GM10248 (cell line): ENCODE data around the gene HIVEP1.

Experiments used
- CTCF ChIA-PET: fragments of 300-600 bp; sonication (Branson Sonifier 250); formaldehyde crosslinking; extraction: SDS; loops from one replicate; lab custom pipeline; 2021; ENCODE audit warnings: antibody characterized with exemption; lab: Yijun Ruan, JAX
- POLR2A ChIA-PET: fragments of 350-650 bp; sonication (Branson Sonifier 250); formaldehyde crosslinking; extraction: SDS; loops from one replicate; lab custom pipeline; 2020; ENCODE audit warnings: antibody characterized with exemption; lab: Yijun Ruan, JAX
- DNase-seq: peaks from one replicate; pipeline ENCODE4 v3.0.0; 2012; ENCODE audit errors: extremely low spot score
- CTCF ChIP-seq: IDR thresholded peaks from 2 replicates; pipeline ENCODE4 v1.5.1; 2012; ENCODE audit warnings: mild to moderate bottlenecking, low read depth; ENCODE audit errors: extremely low read depth, missing control alignments, control extremely low read depth

The HIVEP1 gene

GRCh38 chr6:12009180-12009685 is 2.9 kb upstream of the HIVEP1 start:
- no peak for DNase-seq
- ChIA-PET CTCF (interaction anchor here (0.6 kb wide), 1 partner anchor 281 kb away, joined by 3 read pairs; the partner anchor contains the start of gene EDN1), POLR2A (no interaction called here)
- TF ChIP-seq CTCF = no peak

- ChIA-PET POLR2A (interaction anchor here (1.1 to 1.5 kb wide), 2 partner anchors 176 to 278 kb away, joined by 4 read pairs; no protein-coding TSS in a partner anchor), CTCF (interaction anchor here (0.6 kb wide), 1 partner anchor 280 kb away, joined by 3 read pairs; the partner anchor contains the start of gene EDN1)
- no peak for TF ChIP-seq CTCF
- DNase-seq = no peak
These were observed 2.1 kb upstream of the HIVEP1 start for GRCh38 chr6:12009876-12010634.

GRCh38 chr6:12010635-12011275 is 1.4 kb upstream of the HIVEP1 start:
- ChIA-PET POLR2A (interaction anchor here (1.1 to 1.5 kb wide), 2 partner anchors 176 to 279 kb away, joined by 4 read pairs; no protein-coding TSS in a partner anchor), CTCF (no interaction called here)
- peak; percentile 19 for DNase-seq
- TF ChIP-seq CTCF = no peak

GRCh38 chr6:12011276-12012037 is 655 bp upstream of the HIVEP1 start:
- CTCF ChIA-PET = no interaction called here
- DNase-seq = peak; percentile 96
- TF ChIP-seq CTCF = no peak
- POLR2A ChIA-PET = interaction anchor here (0.6 to 1.5 kb wide), 4 partner anchors 103 to 280 kb away, joined by 3 to 8 read pairs (median 4); no protein-coding TSS in a partner anchor

GRCh38 chr6:12012558-12013306 is 620 bp downstream of the HIVEP1 start:
- ChIA-PET POLR2A (interaction anchor here (0.5 to 2.3 kb wide), 6 partner anchors 53 to 882 kb away, joined by 3 to 15 read pairs (median 7); no protein-coding TSS in a partner anchor), CTCF (interaction anchor here (1.0 to 1.7 kb wide), 4 partner anchors 10 to 358 kb away, joined by 3 to 5 read pairs (median 4); no protein-coding TSS in a partner anchor)
- peak; percentile 40 for DNase-seq
- no peak for TF ChIP-seq CTCF
